T follicular helper cell (primary cell): ENCODE measurements around the gene MCCC1.
"Not testable (repeated sequence)": the region's sequence is repeated elsewhere in the genome, so short reads cannot be mapped to it uniquely, and the experiment has no call there.

ENCODE experiments used
- DNase-seq: peaks from one replicate; pipeline ENCODE4 v3.0.0-alpha.2; 2020; ENCODE audit warnings: low read depth
- total RNA-seq, 2 experiments: gene quantifications; one replicate each; lab custom pipeline; 2026; lab: John Stamatoyannopoulos, UW

Gene MCCC1
- 23.4 to 36.8 reads per million in 2 experiments for total RNA-seq

- peak; percentile 98 for DNase-seq
Measured at GRCh38 chr3:183099026-183099837, at the start of gene MCCC1. Gene MCCC1 (minus strand): TSS chr3:183099496. CDS start chr3:183099440, 56 bp downstream.

DNA sequence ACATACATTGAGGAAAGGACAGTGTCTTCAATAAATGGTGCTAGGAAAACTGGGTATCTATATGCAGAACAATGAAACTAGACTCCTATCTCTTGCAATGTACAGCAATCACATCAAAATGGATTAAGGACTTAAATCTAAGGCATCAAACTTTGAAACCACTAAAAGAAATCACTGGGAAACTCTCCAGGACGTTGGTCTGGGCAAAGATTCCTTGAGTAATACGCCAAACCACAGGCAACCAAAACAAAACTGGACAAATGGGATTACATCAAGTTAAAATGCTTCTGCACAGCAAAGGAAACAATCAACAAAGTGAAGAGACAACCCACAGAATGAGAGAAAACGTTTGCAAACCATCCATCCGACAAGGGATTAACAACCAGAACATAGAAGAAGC lies 48.8 kb upstream of the MCCC1 start:
- no peak for DNase-seq

- DNase-seq: no peak
Measured at GRCh38 chr3:183144363-183144762, 45.1 kb upstream of the MCCC1 start.

GRCh38 chr3:183142199-183142598 lies 42.9 kb upstream of the MCCC1 start:
- DNase-seq: no peak

GRCh38 chr3:183134844-183135243 lies 35.5 kb upstream of the MCCC1 start:
- no peak for DNase-seq

DNA sequence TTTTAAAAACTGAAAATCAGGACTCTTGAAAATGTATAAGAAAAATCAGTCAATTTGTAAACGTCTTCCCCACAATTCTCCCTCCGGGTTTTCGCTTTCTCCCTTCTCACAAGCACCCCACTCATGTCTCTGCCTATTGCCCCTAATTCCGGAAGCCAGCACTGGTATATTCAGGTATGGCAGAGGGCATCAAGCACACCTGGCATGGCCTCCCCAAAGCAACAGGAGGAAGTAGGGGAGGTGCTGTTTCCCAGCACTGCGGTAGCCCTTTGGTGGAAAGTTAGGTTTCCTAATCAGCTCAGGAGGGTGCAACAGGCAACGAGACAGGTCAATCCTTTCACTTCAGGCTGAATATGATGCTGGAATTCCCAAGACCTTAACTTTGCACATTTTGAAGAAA lies 33.1 kb upstream of the MCCC1 start:
- no peak for DNase-seq

GRCh38 chr3:183131735-183132134 lies 32.4 kb upstream of the MCCC1 start:
- no peak for DNase-seq

DNA sequence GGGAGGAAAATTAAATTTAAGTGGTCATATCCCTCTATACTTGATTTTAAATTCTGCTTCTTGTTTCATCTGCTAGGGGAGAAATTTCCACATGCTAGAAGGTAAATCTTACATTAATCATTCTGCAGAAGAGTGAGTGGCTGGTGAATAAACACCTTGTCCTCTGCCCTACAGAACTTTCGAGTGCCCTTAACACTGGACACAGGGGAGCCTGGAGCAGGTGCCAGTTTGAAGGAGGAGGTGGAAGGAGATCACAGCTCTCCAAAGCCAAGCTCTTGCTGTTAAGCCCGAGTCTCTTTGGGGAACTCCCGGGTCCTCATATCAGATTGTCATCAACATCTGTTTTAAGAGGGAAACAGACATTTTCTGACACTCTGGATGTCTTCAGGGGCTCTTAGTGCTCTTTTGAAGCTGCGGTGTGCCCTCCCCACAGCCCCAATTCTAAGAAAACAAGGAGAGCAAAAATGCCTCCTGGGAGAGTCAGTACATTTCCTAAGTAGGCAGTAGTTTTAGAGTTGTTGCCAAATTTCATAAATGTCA lies 32.0 kb upstream of the MCCC1 start:
- no peak for DNase-seq

- DNase-seq: no peak
Measured at GRCh38 chr3:183129243-183129642, 29.9 kb upstream of the MCCC1 start.

DNA sequence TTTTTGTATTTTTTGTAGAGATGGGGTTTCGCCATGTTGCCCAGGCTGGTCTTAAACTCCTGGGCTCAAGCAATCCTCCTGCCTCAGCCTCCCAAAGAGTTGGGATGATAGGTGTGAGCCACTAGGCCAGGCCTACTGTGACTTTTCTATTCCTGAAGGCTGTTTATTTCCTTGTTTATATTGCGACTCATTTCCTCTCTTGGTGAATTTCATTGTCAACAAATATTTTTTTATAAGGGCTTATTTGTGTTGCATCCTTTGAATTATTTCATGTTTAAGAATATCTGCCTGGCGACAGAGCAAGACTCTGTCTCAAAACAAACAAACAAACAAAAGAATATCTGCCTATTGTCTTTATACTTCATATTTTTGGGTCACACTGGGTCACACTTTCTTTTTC lies 29.4 kb upstream of the MCCC1 start:
- no peak for DNase-seq

GRCh38 chr3:183123891-183124290 lies 24.6 kb upstream of the MCCC1 start:
- DNase-seq: no peak

DNA sequence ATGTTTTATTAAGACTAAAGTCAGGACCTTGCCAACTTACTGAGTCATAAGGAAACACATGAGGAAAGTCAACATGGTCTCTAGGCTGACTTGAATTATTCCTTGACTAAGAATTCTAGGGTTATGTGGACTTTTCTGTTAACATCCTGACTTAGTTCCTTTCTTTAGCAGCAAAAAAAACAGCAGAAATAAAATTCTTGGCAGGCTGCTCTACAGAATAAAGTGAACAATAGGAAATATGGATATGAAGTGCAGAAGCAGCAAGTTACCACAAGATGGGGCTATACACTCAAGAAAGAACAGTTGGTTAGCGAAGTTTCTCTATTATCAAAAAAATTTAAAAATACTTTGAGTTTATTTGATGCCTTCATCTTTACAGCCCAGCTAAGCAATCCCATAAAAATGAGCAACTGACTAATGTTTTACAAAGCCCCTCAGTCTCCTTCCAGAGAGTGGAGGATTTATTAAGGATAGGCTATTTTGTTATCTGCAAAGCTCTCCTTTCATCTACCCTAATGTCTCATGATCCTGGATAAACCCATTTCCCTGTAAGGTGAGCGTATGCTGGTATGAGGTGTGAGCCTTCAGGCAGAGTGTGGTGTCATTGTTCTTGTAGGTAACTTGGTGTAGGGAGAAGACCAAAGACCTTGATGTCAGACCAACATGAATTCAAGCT lies 23.1 kb upstream of the MCCC1 start:
- no peak for DNase-seq

GRCh38 chr3:183120538-183121215 lies 21.4 kb upstream of the MCCC1 start:
- DNase-seq: no peak

DNA sequence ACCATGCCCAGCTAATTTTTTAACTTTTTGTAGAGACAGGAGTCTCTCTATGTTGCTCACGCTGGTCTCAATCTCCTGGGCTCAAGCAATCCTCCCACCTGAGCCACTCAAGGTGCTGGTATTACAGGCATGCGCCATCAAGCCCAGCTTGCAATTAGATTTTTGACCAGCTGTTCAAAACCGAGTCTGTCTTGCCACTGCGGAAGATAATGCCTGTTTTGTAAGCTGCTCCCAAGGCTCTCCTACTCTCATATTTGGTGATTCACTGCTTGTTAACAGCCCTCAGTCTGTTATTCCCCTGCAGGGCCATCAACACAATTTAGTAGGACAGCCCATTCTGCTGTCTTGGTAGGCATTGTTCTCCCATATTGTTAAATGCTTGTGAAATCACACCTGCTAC lies 17.8 kb upstream of the MCCC1 start:
- DNase-seq: no peak

DNA sequence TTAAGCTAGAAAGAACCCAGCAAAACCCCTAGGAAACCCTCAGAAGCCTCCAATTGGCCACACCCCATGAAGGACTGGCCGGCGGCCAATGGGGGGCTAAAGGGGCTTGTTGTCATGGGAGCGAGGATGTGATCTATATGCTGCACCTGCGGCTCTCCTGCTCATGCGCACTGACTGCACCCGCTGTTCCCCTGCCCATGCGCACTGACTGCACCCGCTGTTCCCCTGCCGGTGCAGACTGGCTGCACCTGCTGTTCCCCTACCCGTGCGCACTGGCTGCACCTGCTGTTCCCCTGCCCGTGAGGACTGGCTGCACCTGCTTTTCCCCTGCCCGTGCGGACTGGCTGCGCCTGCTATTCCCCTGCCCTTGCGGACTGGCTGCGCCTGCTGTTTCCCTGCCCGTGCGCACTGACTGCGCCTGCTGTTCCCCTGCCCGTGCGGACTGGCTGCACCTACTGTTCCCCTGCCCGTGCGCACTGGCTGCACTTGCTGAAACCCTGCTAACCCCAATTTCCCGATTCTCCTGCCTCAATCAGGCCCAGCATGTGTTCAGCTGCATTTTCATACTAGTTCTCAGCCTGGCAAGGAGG lies 16.8 kb upstream of the MCCC1 start:
- DNase-seq: peak; percentile 63

GRCh38 chr3:183114384-183115178 lies 15.3 kb upstream of the MCCC1 start:
- no peak for DNase-seq

DNA sequence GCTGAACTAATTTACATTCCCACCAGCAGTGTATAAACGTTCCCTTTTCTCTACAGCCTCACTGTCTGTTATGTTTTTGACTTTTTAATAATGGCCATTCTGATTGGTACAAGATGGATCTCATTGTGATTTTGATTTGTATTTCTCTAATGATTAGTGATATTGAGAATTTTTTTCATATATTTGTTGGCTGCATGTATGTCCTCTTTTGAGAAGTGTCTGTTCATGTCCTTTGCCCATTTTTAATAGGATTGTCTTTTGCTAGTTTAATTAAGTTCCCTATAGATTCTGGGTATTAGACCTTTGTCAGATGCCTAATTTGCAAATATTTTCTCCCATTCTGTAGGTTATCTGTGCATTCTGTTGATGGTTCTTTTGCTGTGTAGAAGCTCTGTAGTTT lies 10.6 kb upstream of the MCCC1 start:
- not testable (repeated sequence) for DNase-seq

DNA sequence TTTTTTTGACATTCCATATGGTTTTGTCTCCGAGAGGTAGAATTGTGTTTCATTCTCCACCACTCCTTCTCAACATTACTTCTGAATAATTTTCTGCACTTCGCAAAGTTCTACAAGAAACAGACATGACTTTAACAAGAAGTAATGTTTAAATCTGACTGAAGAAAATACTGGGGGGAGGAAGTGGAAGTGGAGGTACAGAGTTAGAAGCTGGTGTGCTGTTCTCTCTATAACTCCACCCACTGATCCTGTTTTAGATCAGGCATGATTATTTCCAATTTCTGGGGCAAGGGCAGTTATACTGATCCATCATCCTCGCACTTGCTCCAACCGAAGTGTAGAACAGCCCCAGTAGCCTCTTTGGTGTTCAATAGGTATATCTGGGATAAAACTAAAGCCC lies 9.2 kb upstream of the MCCC1 start:
- no peak for DNase-seq

GRCh38 chr3:183108001-183108449 lies 8.7 kb upstream of the MCCC1 start:
- DNase-seq: no peak

GRCh38 chr3:183107372-183107771 lies 8.1 kb upstream of the MCCC1 start:
- DNase-seq: not testable (repeated sequence)

- DNase-seq: no peak
Measured at GRCh38 chr3:183106635-183107034, 7.3 kb upstream of the MCCC1 start.
